Muscle layer of colon (tissue), 2 donors: ENCODE data around the gene SPDYE1.
"Not testable (repeated sequence)": the region's sequence is repeated elsewhere in the genome, so short reads cannot be mapped to it uniquely, and the experiment has no call there.

Experiments used
- H3K27ac ChIP-seq: one replicate; pipeline ENCODE4 v1.7.0; 2013; ENCODE audit warnings: low read depth, mild to moderate bottlenecking, low read length, moderate library complexity
- H3K27me3 ChIP-seq, 2 donors: one replicate each; pipeline ENCODE4 v1.7.0; 2013; ENCODE audit warnings: low read length in 2 of 2, mild to moderate bottlenecking in 2 of 2; ENCODE audit not compliant: insufficient read depth in 2 of 2, control insufficient read depth in 1 of 2
- H3K36me3 ChIP-seq: one replicate; pipeline ENCODE4 v1.7.0; 2013; ENCODE audit warnings: mild to moderate bottlenecking, low read length; ENCODE audit not compliant: insufficient read depth
- H3K4me1 ChIP-seq: one replicate; pipeline ENCODE4 v1.7.0; 2013; ENCODE audit warnings: mild to moderate bottlenecking, low read length; ENCODE audit not compliant: insufficient read depth
- H3K4me3 ChIP-seq, 2 donors: one replicate each; pipeline ENCODE4 v1.7.0; 2013; ENCODE audit warnings: low read length in 2 of 2, low read depth in 1 of 2, mild to moderate bottlenecking in 1 of 2, moderate library complexity in 1 of 2
- H3K9ac ChIP-seq: one replicate; pipeline ENCODE4 v1.7.0; 2013; ENCODE audit warnings: low read length
- H3K9me3 ChIP-seq: one replicate; pipeline ENCODE4 v1.7.0; 2013; ENCODE audit warnings: mild to moderate bottlenecking, low read length
- donor health status: abdominal sarcoma.
- donor health status: Adenocarcinoma of cecum.

The SPDYE1 gene

DNA sequence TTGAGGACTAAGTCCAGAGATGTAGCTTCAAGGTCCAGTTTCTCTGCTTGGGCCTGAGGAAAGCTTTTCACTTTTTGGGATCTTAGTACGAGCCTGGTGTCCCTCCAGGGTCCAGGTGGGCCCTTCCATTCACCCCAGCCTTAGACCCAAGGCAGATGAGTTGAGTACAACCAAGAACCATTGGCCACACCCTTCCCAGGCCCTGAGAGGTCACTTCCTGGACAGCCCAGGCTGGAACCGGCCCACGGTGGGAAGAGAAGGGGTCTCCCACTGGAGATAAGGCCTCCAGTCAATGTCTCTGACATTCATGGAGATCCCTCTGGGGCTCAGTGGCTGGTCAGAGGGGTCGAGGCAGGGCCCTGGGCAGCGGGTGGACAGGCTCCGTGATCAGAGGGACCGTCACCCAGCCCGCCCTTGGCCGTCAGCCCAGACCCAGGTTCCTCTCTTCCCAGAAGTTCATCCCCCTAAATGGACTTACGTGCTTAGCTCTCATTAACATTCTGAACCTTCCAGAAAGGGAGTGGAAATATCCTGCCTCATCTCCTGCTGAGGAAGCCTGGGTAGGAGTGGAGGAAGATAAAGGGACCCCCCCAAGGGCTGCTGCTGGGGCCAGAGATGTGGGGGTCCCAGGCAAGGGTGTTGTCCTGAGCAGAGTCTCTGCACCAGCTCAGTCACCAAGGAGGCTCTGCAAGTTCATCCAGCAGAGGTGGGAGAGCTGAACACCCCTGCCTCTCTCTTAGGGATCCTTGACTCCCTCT, 22.8 kb upstream of the SPDYE1 start:
- not testable (repeated sequence) for H3K27me3 ChIP-seq, H3K36me3 ChIP-seq, H3K9me3 ChIP-seq, H3K4me3 ChIP-seq, H3K9ac ChIP-seq, H3K4me1 ChIP-seq, H3K27ac ChIP-seq

- Histone ChIP-seq H3K9ac (no peak overlapping the region), H3K9me3 (no peaks in the 10 kb centered on the region), H3K36me3 (no peaks in the 10 kb centered on the region), H3K27me3 (no peaks in the 10 kb centered on the region), H3K27ac (no peak overlapping the region), H3K4me1 (no peaks in the 10 kb centered on the region), H3K4me3 (no peak overlapping the region)
Observed at GRCh38 chr7:43977525-43977924, 20.2 kb upstream of the SPDYE1 start.

DNA sequence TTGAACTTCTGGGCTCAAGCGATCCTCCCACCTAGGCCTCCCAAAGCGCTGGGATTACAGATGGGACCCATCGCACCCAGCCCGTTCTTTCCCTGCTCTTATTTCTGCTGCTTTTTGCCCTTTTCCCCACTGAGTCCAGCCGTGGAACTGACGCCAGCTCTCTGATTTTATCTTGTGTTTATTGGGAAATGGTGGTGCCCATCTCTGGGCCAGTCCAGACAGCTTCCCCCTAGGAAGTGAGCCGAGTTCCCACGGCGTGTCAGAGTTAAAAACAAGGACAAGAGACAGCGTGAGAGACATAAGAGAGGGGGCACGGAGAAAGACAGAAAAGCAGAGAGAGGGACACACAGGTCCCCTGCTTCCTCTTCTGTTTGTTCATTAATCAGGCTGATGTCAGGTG, 19.6 kb upstream of the SPDYE1 start:
- H3K4me1 ChIP-seq, H3K27ac ChIP-seq, H3K36me3 ChIP-seq, H3K9me3 ChIP-seq, H3K9ac ChIP-seq, H3K4me3 ChIP-seq, H3K27me3 ChIP-seq: not testable (repeated sequence)

GRCh38 chr7:43982848-43983247, 14.8 kb upstream of the SPDYE1 start:
- H3K27me3 ChIP-seq, H3K27ac ChIP-seq, H3K4me1 ChIP-seq, H3K36me3 ChIP-seq, H3K9me3 ChIP-seq, H3K9ac ChIP-seq, H3K4me3 ChIP-seq: not testable (repeated sequence)

DNA sequence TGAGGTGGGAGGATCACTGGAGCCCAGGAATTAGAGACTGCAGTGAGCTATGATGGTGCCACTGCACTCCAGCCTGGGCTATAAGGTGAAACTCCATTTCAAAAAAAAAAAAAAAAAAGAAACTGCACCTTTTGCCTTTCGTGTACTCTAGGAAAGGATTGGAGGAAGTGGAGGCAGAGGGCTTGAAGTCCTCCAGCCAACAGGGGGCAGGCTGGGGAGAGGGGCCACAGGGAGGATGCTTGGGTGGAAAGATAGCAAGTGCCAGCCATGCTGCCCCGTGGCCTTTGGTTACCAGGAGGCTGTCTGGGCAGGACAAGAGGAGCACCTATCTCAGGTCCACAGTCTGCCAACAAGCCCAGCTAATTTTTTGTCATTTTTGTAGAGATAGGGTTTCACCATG, 14.0 kb upstream of the SPDYE1 start:
- H3K9ac ChIP-seq, H3K27me3 ChIP-seq, H3K27ac ChIP-seq, H3K4me3 ChIP-seq, H3K9me3 ChIP-seq, H3K36me3 ChIP-seq, H3K4me1 ChIP-seq: not testable (repeated sequence)

DNA sequence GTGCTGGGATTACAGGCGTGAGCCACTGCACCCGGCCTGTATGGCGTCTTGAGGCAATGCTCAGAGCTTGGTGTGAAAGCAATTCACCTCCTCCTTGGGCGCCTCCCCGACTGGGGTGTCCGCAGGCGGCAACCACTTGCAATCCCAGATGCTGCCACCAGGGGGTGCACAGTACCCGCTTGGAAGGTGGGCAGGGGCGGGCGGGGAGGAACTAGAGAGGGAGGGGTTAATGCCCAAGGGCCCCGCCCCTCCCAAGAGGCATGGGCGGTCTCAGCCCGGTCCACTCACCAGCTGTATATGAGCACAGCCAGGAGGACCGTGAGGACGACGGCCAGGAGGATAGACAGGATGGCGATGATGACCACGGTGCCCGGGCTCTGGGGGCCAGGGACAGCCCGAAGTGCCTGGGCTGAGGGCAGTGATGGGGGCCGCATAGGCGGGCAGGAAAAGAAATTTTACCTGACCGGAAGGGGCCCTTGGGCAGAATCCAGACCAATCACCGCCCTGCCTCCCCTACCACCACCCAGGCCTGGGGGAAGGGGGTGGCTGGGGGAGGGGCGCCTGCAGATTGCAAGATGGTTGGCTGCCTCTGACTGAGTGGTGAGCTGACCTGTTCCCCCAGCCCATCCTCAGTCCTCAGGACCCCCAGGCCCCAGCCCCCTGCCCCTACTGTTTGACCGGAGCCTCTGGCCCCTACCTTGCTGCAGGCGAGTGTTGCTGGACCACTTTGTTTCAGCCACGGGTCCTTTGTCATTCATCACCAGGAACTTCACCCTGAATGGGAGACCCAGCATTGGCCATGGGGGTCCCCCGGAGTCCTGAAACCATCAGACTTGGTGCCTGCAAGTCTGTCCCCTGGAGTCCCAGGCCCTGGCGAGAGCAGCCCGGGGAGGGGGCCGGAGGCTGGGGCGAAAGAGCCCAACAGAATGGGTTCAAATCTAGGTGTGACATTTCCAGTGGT, 11.5 kb upstream of the SPDYE1 start:
- H3K36me3 ChIP-seq, H3K4me3 ChIP-seq, H3K27ac ChIP-seq, H3K27me3 ChIP-seq, H3K9me3 ChIP-seq, H3K4me1 ChIP-seq, H3K9ac ChIP-seq: not testable (repeated sequence)

DNA sequence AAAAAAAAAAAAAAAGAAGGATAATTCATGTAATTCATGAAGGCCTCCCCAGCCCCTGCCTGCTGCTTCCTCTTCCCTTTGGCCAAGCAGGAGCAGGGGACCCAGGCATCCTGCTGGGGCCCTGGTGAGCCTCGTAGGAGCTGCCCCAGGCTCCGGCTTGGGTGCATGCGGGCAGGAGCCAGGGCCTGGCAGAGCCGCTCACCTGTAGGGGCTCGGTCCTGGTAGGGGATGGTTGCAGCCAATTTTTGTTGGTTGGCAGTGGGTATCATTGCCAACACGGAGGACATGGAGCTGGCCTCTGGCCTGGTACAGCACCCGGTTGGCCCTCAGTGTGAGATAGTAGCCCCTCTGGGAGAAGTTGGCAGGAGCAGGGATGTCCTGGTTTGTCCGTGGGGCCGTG, 10.2 kb upstream of the SPDYE1 start:
- not testable (repeated sequence) for H3K27ac ChIP-seq, H3K9me3 ChIP-seq, H3K4me3 ChIP-seq, H3K36me3 ChIP-seq, H3K4me1 ChIP-seq, H3K27me3 ChIP-seq, H3K9ac ChIP-seq

DNA sequence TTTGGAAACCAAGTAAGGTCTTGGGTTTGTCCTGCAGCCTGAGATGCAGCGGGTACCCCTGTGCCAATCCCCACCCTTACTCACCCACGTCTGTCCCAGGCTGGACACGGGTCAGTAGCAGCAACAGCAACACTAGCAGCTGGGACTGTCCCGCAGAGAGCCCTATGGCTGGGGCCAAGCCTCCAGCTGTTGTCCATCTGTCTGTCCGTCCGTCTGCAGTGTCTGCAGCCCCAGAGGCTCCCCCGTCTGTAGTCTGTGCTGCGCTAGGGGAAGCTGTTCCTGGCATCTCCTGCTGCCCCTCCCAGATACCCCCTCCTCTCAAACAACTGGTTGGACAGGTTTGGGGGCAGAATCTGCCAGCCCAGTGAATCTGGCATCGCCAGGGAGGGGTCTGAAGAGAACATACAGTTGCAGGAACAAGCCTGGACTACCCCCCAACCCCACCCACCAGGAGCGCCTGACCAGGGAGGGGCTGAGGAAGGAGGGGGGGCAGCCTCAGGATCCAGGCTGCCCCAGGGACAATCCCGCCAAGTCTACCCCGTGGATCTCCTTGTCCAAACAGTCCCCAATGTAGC, 7.6 kb upstream of the SPDYE1 start:
- not testable (repeated sequence) for H3K4me1 ChIP-seq, H3K9ac ChIP-seq, H3K9me3 ChIP-seq, H3K27me3 ChIP-seq, H3K27ac ChIP-seq, H3K4me3 ChIP-seq, H3K36me3 ChIP-seq

GRCh38 chr7:43990829-43991228, 6.9 kb upstream of the SPDYE1 start:
- not testable (repeated sequence) for H3K9ac ChIP-seq, H3K9me3 ChIP-seq, H3K36me3 ChIP-seq, H3K27me3 ChIP-seq, H3K4me3 ChIP-seq, H3K4me1 ChIP-seq, H3K27ac ChIP-seq

GRCh38 chr7:43992896-43993295, 4.8 kb upstream of the SPDYE1 start:
- not testable (repeated sequence) for H3K9me3 ChIP-seq, H3K4me3 ChIP-seq, H3K36me3 ChIP-seq, H3K27ac ChIP-seq, H3K9ac ChIP-seq, H3K27me3 ChIP-seq, H3K4me1 ChIP-seq

GRCh38 chr7:43994681-43995080, 3.0 kb upstream of the SPDYE1 start:
- H3K4me1 ChIP-seq, H3K36me3 ChIP-seq, H3K9me3 ChIP-seq, H3K9ac ChIP-seq, H3K4me3 ChIP-seq, H3K27ac ChIP-seq, H3K27me3 ChIP-seq: not testable (repeated sequence)
